HG03280 (cell line): Measurements from ENCODE around the gene LSM14A.

Experiments used
- ATAC-seq: cut with Tn5 transposase; IDR thresholded peaks from one replicate; pipeline ENCODE4 v1.9.1; 2021; ENCODE audit warnings: mild to moderate bottlenecking, moderate library complexity; ENCODE audit not compliant: unreplicated experiment

LSM14A gene

GRCh38 chr19:34254046-34254697 is 81.9 kb downstream of the LSM14A start, which contains the start of gene GARRE1:
Gene GARRE1, plus strand, starts transcription at chr19:34254554. Its CDS starts 45,920 bp downstream, at chr19:34300474.
- ATAC-seq: peak; percentile 90

GRCh38 chr19:34254698-34255432 is 82.6 kb downstream of the LSM14A start:
- peak; percentile 54 for ATAC-seq

GRCh38 chr19:34255546-34255945 is 83.2 kb downstream of the LSM14A start:
- ATAC-seq: no peak

DNA sequence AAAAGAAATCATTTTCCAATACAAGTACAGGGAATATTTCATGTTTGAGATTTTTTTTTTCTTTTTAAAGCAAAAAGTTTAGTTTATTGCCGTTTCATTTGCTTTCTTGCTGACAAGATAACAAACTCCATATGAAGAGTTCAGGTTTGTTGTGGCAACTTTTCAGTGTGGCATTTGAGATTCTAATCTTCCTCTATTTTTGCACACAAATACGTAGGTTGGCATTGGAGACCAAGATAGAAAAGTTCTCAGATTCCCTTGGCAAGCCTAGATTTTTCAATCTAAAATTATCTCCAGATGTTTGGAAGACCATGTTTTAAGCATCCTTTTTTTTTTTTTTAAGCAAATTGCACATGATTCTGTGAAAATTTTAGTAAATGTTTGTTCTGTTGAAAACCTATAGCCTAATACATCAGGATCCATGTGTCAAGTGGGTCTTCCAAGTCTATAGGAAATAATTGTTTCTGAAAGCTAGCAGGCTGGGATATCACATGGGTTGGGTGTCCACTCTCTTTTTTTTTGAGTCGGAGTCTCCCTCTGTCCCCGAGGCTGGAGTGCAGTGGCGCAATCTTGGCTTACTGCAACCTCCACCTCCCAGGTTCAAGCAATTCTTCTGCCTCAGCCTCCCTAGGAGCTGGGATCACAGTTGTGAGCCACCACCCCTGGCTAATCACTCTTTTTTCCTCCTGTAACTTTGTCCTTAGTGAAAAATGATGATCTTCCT is 84.7 kb downstream of the LSM14A start:
- no peak for ATAC-seq

GRCh38 chr19:34257559-34257924 is 85.2 kb downstream of the LSM14A start:
- ATAC-seq: no peak

- ATAC-seq: no peak
Measured at GRCh38 chr19:34259367-34260095, 87.2 kb downstream of the LSM14A start.

DNA sequence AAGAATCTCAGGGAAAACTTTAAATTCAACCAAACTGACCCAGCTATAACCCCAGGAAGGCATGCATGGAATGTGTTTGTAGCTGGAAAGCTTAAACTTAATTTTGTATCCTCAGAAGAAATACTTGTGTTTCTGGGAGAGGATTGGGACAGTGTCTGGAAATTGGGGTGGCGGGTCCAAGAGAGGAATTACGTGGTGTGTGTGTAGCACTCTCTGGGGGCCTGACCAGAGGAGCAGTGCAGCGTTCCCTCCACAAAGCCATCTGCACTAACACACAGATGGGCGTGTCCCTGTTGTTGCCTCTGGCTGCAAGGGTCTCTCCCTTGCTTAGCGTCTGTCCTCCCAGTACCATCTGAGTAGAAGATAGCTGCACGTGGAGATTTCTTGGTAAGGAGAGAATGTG is 88.5 kb downstream of the LSM14A start:
- no peak for ATAC-seq

DNA sequence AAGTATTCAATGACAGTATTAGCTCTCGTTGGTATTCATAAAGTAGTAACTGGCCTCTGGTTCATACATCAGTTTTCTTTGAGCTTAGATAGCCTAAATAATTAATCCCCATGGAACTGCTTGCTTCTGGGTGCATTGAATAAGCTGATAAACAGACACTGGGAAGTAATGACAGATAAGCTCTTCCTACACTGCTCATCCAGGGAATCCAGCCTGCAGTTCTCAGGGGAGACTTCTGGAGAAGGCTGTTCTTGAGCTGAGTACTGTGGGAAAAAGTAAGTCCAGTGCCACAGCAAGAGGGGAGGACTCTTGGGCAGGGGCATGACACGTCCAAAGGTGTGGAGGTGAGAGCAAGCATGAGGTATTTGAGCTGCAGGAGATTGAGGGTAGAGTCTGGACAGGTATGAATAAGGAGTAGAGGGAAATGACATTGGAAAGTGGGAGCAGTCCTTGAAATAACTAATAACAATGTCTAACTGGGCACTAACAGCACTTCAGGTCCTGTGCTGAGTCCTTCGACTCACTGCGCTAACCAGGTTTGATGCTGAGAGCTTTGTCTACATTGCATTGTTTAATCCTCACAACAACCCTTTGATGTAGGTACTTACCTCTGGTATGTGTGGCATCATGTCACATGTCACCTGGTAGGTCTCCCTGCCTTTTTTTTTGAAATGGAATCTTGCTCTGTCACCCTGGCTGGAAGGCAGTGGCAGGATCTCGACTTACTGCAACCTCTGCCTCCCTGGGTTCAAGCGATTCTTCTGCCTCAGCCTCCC is 89.2 kb downstream of the LSM14A start:
- ATAC-seq: no peak

- no peak for ATAC-seq
Measured at GRCh38 chr19:34263745-34264237, 91.5 kb downstream of the LSM14A start.

GRCh38 chr19:34265221-34265650 is 92.9 kb downstream of the LSM14A start:
- ATAC-seq: no peak

- ATAC-seq: no peak
Measured at GRCh38 chr19:34269081-34269480, 96.8 kb downstream of the LSM14A start.

- no peak for ATAC-seq
Measured at GRCh38 chr19:34269489-34269888, 97.2 kb downstream of the LSM14A start.

DNA sequence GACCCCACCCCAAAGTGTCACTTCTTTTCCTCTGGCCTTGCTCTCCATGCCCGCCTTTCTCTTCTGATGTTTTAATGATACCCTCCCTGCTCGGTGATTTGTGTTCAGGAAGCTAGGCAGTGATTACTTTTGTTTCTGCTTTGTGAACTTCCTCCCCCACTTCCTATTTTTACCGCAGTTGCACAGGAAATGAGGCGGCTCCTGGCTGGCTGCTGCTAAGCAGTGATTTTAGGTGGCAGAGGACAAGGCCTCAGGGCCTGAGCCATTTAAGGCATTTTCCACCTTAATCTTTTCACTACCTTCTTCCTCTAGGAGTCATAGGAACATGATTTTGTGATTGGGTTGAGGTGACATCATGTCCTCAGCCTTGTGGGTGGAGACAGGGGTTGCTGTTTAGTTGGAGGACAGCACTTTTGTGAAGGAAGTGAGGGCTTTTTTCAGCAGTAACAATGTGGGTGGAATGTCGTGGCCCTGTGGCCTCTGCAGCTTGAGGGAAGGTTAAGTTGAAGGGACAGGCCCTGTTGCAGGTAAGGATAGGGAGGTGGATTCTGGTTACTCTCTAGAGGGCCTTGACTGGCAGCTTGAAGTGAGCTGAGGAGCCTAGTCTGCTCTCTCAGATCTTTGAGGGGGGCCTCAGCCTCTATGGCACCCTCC is 97.8 kb downstream of the LSM14A start:
- ATAC-seq: peak; percentile 40

- no peak for ATAC-seq
Measured at GRCh38 chr19:34273121-34273520, 100.8 kb downstream of the LSM14A start.

DNA sequence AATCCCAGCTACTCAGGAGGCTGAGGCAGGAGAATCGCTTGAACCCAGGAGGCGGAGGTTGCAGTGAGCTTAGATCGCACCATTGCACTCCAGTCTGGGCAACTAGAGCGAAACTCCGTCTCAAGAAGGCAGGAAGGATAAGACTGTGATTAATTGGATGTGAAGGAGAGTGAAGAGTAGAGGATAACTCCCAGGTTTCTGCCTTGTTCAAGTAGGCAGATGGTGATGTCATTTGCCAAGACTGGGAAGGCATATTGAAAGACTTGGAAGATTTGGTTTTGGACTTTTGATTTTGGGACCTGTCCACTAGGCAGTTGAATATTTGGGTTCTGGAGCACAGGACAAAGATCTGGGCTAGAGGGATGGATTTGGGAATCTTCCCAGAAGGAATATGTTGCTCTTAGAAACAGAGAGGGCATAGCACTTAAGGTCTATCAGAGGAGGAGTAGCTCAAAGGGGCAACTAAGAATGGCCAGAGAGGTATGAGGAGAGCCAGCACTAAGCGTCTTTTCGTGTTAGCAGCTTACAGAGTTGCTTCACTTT is 102.1 kb downstream of the LSM14A start:
- no peak for ATAC-seq

DNA sequence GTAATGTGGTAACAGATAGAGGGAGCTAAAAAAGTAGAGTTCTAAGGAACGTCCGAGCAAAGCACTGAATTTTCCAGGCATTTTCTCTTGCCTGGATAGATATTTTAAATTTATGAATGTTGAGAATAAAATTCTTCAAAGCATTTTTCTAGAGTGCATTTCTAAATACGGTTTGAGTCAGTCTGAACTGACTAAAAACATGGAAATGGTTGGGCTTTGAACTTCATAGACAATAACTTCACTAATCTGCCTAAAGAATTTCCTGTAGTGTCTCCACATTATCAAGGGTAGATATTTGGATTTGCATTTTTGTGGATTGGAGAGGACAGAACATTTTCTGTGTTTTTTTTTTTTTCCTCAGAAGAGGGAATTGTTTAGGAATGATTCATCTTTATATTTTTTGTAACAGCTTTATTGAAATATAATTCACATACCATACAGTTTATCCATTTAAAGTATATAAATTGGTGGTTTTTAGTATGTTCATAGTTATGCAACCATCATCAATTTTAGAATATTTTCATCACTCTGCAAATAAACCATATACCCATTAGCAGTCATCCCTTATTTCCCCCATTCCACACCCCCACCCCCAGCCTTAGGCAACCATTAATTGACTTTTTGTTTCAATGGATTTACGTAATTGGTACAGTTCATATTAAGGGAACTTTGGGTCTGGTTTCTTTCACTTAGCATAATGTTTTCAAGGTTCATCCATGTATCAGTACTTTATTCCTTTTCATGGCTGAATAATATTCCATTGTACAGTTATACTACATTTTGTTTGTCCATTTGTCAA is 102.7 kb downstream of the LSM14A start:
- ATAC-seq: no peak

DNA sequence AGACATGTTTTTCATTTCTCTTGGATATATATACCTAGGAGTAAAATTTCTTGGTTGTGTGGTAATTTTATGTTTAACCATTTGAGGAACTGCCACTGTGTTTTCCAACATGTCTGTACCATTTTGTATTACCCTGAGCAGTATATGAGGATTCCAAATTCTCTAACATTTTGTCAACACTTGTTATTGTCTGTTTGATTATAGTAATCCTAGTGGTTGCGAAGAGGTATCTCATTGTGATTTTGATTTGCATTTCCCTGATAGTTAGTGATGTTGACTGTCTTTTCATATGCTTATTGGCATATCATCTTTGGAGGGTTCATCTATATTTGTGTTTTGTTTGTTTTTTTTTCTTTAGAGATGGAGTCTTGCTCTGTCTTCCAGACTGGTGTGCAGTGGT is 103.4 kb downstream of the LSM14A start:
- no peak for ATAC-seq

- no peak for ATAC-seq
Measured at GRCh38 chr19:34276614-34277013, 104.3 kb downstream of the LSM14A start.

DNA sequence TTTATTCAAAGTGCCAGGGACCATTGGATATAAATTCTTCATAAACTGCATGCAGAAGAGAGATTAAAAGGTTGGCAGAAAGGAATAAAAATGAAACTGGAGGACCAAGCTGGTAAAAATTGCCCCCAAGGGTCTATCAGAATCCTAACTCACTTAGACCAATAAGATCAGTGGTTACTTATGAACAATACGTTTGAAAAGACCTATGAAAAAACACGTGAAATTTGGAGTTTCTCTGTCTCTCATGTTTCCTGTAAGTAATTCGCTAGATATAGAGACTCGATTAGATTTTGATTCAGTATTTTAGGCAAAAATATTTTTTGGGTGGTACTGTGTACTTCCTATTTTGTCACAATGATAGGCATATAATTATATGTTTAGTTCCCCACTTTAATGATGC is 104.9 kb downstream of the LSM14A start:
- ATAC-seq: no peak
